ENCODE results near the gene FAS.

The FAS gene

DNA sequence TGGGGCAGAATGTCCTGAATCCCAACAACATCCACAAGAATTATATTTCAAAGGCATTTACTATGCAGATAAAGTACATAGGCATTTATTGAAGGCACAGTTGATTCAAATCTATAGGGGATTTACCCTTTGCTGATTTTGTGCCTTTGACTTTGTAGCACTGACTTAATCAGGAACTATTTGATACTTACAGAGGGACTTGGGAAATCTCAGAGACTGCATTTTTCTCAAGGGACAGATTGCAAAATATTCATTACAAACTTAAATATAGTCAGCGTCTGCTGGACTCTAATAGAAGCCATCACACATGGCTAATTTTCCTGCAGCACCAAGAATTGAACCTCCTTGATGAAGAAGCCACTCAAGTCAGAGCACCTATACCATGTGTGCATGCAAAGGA lies 44.9 kb downstream of the FAS start (continued):
- TF ChIP-seq, protein P1, sequence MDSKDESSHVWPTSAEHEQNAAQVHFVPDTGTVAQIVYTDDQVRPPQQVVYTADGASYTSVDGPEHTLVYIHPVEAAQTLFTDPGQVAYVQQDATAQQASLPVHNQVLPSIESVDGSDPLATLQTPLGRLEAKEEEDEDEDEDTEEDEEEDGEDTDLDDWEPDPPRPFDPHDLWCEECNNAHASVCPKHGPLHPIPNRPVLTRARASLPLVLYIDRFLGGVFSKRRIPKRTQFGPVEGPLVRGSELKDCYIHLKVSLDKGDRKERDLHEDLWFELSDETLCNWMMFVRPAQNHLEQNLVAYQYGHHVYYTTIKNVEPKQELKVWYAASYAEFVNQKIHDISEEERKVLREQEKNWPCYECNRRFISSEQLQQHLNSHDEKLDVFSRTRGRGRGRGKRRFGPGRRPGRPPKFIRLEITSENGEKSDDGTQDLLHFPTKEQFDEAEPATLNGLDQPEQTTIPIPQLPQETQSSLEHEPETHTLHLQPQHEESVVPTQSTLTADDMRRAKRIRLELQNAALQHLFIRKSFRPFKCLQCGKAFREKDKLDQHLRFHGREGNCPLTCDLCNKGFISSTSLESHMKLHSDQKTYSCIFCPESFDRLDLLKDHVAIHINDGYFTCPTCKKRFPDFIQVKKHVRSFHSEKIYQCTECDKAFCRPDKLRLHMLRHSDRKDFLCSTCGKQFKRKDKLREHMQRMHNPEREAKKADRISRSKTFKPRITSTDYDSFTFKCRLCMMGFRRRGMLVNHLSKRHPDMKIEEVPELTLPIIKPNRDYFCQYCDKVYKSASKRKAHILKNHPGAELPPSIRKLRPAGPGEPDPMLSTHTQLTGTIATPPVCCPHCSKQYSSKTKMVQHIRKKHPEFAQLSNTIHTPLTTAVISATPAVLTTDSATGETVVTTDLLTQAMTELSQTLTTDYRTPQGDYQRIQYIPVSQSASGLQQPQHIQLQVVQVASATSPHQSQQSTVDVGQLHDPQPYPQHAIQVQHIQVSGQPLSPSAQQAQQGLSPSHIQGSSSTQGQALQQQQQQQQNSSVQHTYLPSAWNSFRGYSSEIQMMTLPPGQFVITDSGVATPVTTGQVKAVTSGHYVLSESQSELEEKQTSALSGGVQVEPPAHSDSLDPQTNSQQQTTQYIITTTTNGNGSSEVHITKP (tag by site-specific recombination; IDR thresholded peaks at IDR 0.05): no peak
- no peak for TF ChIP-seq ZNF341 (tag by site-specific recombination; IDR thresholded peaks at IDR 0.05; ENCODE audit: low read depth)
- TF ChIP-seq, protein P2, sequence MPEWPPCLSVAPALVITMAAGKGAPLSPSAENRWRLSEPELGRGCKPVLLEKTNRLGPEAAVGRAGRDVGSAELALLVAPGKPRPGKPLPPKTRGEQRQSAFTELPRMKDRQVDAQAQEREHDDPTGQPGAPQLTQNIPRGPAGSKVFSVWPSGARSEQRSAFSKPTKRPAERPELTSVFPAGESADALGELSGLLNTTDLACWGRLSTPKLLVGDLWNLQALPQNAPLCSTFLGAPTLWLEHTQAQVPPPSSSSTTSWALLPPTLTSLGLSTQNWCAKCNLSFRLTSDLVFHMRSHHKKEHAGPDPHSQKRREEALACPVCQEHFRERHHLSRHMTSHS (tag by site-specific recombination; IDR thresholded peaks at IDR 0.05): no peak
- no peak for TF ChIP-seq ZNF155 (tag by site-specific recombination; IDR thresholded peaks at IDR 0.05)
- TF ChIP-seq ZNF677 (tag by site-specific recombination; IDR thresholded peaks at IDR 0.05): no peak
- TF ChIP-seq ZNF274 (IDR thresholded peaks at IDR 0.05; ENCODE audit: low read length): no peak
- TF ChIP-seq ZNF274 (tag by site-specific recombination; IDR thresholded peaks at IDR 0.05; ENCODE audit: borderline replicate concordance): no peak
- no peak for TF ChIP-seq HOXA7 (CRISPR knock-in tag; IDR thresholded peaks at IDR 0.05; ENCODE audit: borderline replicate concordance)
- TF ChIP-seq ZBTB21 (tag by site-specific recombination; IDR thresholded peaks at IDR 0.05): no peak

DNA sequence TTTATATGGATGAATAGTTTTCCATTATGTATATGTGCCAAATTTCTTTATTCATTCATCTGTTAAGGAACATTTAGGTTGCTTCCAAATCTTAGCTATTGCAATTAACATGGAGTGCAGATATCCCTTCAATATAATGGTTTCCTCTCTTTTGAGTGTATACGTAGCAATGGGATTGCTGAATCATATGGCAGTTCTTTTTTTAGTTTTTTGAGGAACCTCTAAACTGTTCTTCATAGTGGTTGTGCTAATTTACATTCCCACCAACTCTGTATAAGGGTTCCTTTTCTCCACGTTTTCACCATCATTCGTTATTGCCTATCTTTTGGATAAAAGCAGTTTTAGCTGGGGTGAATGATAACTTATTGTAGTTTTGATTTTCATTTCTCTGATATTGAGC lies 46.5 kb downstream of the FAS start:
- ChIA-PET CTCF (interaction anchor here (0.6 to 3.7 kb wide), 4 partner anchors 8 to 733 kb away, joined by 3 to 12 read pairs (median 3); no protein-coding TSS in a partner anchor), POLR2A (interaction anchor here (0.6 kb wide), 1 partner anchor 355 kb away, joined by 6 read pairs; no protein-coding TSS in a partner anchor)
- Histone ChIP-seq H3K36me3 (ENCODE audit: control insufficient read depth in 2 of 2, insufficient read depth in 1 of 2, low read length in 2 of 2) (no peaks in the 10 kb centered on the region), H3K9me3 (ENCODE audit: control insufficient read depth, insufficient read depth, low read depth, low read length) (no peaks in the 10 kb centered on the region), H3K4me1 (ENCODE audit: control insufficient read depth, insufficient read depth, low read length) (0 out of 2 replicates have a peak, but pooled peaks cover 8% of the 10 kb centered on the region), H3K27ac (ENCODE audit: extremely low read depth, low read depth, low read length) (no peak overlapping the region), H3K4me3 (ENCODE audit: low read depth, low read length) (no peak overlapping the region)
- TF ChIP-seq SP2 (tag by site-specific recombination; IDR thresholded peaks at IDR 0.05): no peak
- TF ChIP-seq RBAK (tag by site-specific recombination; IDR thresholded peaks at IDR 0.05): no peak
- no peak for TF ChIP-seq SETDB1 (IDR thresholded peaks at IDR 0.05; ENCODE audit: insufficient read length, low read length)
- TF ChIP-seq ZNF211 (tag by site-specific recombination; IDR thresholded peaks at IDR 0.05; ENCODE audit: low read depth): no peak
- TF ChIP-seq, protein P3, sequence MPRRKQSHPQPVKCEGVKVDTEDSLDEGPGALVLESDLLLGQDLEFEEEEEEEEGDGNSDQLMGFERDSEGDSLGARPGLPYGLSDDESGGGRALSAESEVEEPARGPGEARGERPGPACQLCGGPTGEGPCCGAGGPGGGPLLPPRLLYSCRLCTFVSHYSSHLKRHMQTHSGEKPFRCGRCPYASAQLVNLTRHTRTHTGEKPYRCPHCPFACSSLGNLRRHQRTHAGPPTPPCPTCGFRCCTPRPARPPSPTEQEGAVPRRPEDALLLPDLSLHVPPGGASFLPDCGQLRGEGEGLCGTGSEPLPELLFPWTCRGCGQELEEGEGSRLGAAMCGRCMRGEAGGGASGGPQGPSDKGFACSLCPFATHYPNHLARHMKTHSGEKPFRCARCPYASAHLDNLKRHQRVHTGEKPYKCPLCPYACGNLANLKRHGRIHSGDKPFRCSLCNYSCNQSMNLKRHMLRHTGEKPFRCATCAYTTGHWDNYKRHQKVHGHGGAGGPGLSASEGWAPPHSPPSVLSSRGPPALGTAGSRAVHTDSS (tag by site-specific recombination; IDR thresholded peaks at IDR 0.05): no peak
- no peak for TF ChIP-seq ZNF792 (tag by site-specific recombination; IDR thresholded peaks at IDR 0.05)
- TF ChIP-seq FEZF1 (tag by site-specific recombination; IDR thresholded peaks at IDR 0.05): no peak
- TF ChIP-seq ZNF37A (tag by site-specific recombination; IDR thresholded peaks at IDR 0.05): no peak
- TF ChIP-seq, protein P4, sequence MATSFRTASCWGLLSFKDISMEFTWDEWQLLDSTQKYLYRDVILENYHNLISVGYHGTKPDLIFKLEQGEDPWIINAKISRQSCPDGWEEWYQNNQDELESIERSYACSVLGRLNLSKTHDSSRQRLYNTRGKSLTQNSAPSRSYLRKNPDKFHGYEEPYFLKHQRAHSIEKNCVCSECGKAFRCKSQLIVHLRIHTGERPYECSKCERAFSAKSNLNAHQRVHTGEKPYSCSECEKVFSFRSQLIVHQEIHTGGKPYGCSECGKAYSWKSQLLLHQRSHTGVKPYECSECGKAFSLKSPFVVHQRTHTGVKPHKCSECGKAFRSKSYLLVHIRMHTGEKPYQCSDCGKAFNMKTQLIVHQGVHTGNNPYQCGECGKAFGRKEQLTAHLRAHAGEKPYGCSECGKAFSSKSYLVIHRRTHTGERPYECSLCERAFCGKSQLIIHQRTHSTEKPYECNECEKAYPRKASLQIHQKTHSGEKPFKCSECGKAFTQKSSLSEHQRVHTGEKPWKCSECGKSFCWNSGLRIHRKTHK (tag by site-specific recombination; IDR thresholded peaks at IDR 0.05): no peak
- no peak for TF ChIP-seq ZNF626 (tag by site-specific recombination; IDR thresholded peaks at IDR 0.05)
- TF ChIP-seq ZBTB7A (tag by site-specific recombination; IDR thresholded peaks at IDR 0.05; ENCODE audit: low read depth): no peak
- no peak for TF ChIP-seq MEIS1 (CRISPR knock-in tag; IDR thresholded peaks at IDR 0.05; ENCODE audit: borderline replicate concordance)
- TF ChIP-seq ZSCAN23 (tag by site-specific recombination; IDR thresholded peaks at IDR 0.05): no peak
- no peak for TF ChIP-seq ZNF121 (tag by site-specific recombination; IDR thresholded peaks at IDR 0.05)
- TF ChIP-seq MZF1 (tag by site-specific recombination; IDR thresholded peaks at IDR 0.05; ENCODE audit: borderline replicate concordance): no peak
- TF ChIP-seq, protein P5, sequence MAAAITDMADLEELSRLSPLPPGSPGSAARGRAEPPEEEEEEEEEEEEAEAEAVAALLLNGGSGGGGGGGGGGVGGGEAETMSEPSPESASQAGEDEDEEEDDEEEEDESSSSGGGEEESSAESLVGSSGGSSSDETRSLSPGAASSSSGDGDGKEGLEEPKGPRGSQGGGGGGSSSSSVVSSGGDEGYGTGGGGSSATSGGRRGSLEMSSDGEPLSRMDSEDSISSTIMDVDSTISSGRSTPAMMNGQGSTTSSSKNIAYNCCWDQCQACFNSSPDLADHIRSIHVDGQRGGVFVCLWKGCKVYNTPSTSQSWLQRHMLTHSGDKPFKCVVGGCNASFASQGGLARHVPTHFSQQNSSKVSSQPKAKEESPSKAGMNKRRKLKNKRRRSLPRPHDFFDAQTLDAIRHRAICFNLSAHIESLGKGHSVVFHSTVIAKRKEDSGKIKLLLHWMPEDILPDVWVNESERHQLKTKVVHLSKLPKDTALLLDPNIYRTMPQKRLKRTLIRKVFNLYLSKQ (tag by site-specific recombination; IDR thresholded peaks at IDR 0.05; ENCODE audit: borderline replicate concordance): no peak
- TF ChIP-seq ZFP37 (tag by site-specific recombination; IDR thresholded peaks at IDR 0.05): no peak
- TF ChIP-seq ZNF571 (tag by site-specific recombination; IDR thresholded peaks at IDR 0.05): no peak
